Cardiac muscle cell (in vitro differentiated cells and primary cell): ENCODE results near the gene NAALADL2. TPM values are rescaled to one million over a fixed set of nuclear protein-coding genes. Genes with fewer than 3 reads are reported as not detected.

Source experiments
- DNase-seq, 2 donors: peaks; one replicate each; pipeline versions ENCODE4 v3.0.0 to v3.0.0-alpha.2; 2010 to 2017; ENCODE audit warnings: low read depth in 1 of 2, low spot score in 1 of 2
- H3K27ac ChIP-seq: fragments of 200-600 bp; sonication (generic); 2 replicates; pipeline ENCODE4 v1.5.1; 2016
- H3K27me3 ChIP-seq: fragments of 200-600 bp; sonication (generic); 2 replicates; pipeline ENCODE4 v1.6.0; 2016; ENCODE audit warnings: control low read depth
- H3K36me3 ChIP-seq: fragments of 200-600 bp; sonication (generic); 2 replicates; pipeline ENCODE4 v1.5.1; 2016; ENCODE audit warnings: control low read depth
- H3K4me1 ChIP-seq: fragments of 200-600 bp; sonication (generic); 2 replicates; pipeline ENCODE4 v1.8.1; 2017; ENCODE audit warnings: low read depth, mild to moderate bottlenecking, mixed run types
- H3K4me3 ChIP-seq: fragments of 200-600 bp; sonication (generic); 2 replicates; pipeline ENCODE4 v1.5.1; 2016; ENCODE audit warnings: mild to moderate bottlenecking
- H3K9me3 ChIP-seq: fragments of 200-600 bp; sonication (generic); 2 replicates; pipeline ENCODE4 v1.5.1; 2017; ENCODE audit warnings: low read depth, mild to moderate bottlenecking, control low read depth
- CTCF ChIP-seq: IDR thresholded peaks from 2 replicates; pipeline ENCODE4 v1.5.1; 2012; ENCODE audit warnings: low read depth, mild to moderate bottlenecking, low read length
- polyA plus RNA-seq: library from polyadenylated mRNA; unstranded; fragments of >200 nt; fragmentation: Nextera tagmentation; extraction: Ambion mirVana; gene quantifications from 2 replicates; pipeline ENCODE4 v1.2.1, GENCODE V29; 2016
- total RNA-seq: library from RNA; depleted of rRNA; stranded (reverse); fragments of >200 nt; gene quantifications from 2 replicates; pipeline ENCODE4 v1.2.3, GENCODE V29; 2016

NAALADL2 gene
- total and polyA plus RNA-seq, 2 experiments from 2014 or later, result 2.4 to 3.8 TPM

GRCh38 chr3:175329373-175329772 lies 470.2 kb downstream of the NAALADL2 start:
- no peaks in the 10 kb centered on the region for H3K9me3 ChIP-seq
- no peaks in the 10 kb centered on the region for H3K27me3 ChIP-seq
- H3K4me3 ChIP-seq, result no peak overlapping the region
- H3K36me3 ChIP-seq, result no peaks in the 10 kb centered on the region
- no peak for TF ChIP-seq CTCF
- DNase-seq, result no peak
- no peaks in the 10 kb centered on the region for H3K4me1 ChIP-seq
- H3K27ac ChIP-seq, result no peak overlapping the region

DNA sequence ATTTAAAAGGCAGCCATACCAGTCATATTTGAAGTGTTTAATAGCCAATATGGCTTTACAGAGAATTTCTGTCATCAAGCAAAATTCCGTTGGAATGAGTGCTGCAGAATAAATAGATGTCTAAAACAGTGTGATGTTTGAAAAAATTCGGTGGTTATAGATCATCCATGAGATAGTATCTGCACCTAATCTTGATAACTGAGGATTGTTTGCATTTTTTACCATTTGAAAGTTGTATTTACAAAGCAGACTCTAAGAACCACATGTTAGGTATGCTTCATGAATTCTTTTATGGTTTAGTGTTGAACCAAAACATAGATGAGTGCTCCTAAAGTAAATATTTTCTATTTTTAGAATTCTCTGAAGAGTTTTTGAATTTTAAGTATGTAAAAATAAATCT lies 476.1 kb downstream of the NAALADL2 start:
- TF ChIP-seq CTCF, result no peak
- H3K9me3 ChIP-seq, result no peaks in the 10 kb centered on the region
- H3K4me3 ChIP-seq, result no peak overlapping the region
- no peak overlapping the region for H3K27ac ChIP-seq
- H3K36me3 ChIP-seq, result no peaks in the 10 kb centered on the region
- DNase-seq, result no peak
- H3K4me1 ChIP-seq, result no peaks in the 10 kb centered on the region
- H3K27me3 ChIP-seq, result no peaks in the 10 kb centered on the region

- Histone ChIP-seq H3K27me3 (no peaks in the 10 kb centered on the region), H3K9me3 (no peaks in the 10 kb centered on the region), H3K4me3 (no peak overlapping the region), H3K4me1 (no peaks in the 10 kb centered on the region), H3K27ac (no peak overlapping the region), H3K36me3 (no peaks in the 10 kb centered on the region)
- DNase-seq, result no peak
- no peak for TF ChIP-seq CTCF
Measured at GRCh38 chr3:175336406-175337133, 477.4 kb downstream of the NAALADL2 start.

DNA sequence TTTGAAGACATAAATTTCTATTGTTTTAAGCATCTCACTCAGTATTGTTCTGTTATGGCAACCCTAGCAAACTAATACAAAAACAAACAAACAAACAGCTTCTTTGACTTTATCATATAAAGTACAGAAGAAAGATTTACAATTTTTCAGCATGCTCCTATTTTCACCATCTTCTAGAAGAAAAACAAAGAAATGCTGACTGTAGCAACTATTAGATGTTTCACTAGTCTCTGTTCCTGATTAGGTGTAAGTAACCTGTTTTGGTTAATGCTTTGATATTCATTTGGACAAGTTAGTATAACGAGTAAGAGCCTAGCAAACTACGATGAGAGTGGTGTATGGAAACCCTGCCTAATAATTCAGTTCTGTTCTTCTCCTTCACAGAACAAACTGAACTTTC lies 478.5 kb downstream of the NAALADL2 start:
- no peaks in the 10 kb centered on the region for H3K36me3 ChIP-seq
- no peaks in the 10 kb centered on the region for H3K4me1 ChIP-seq
- no peaks in the 10 kb centered on the region for H3K9me3 ChIP-seq
- DNase-seq, result no peak
- no peaks in the 10 kb centered on the region for H3K27me3 ChIP-seq
- no peak for TF ChIP-seq CTCF
- no peak overlapping the region for H3K4me3 ChIP-seq
- no peak overlapping the region for H3K27ac ChIP-seq

DNA sequence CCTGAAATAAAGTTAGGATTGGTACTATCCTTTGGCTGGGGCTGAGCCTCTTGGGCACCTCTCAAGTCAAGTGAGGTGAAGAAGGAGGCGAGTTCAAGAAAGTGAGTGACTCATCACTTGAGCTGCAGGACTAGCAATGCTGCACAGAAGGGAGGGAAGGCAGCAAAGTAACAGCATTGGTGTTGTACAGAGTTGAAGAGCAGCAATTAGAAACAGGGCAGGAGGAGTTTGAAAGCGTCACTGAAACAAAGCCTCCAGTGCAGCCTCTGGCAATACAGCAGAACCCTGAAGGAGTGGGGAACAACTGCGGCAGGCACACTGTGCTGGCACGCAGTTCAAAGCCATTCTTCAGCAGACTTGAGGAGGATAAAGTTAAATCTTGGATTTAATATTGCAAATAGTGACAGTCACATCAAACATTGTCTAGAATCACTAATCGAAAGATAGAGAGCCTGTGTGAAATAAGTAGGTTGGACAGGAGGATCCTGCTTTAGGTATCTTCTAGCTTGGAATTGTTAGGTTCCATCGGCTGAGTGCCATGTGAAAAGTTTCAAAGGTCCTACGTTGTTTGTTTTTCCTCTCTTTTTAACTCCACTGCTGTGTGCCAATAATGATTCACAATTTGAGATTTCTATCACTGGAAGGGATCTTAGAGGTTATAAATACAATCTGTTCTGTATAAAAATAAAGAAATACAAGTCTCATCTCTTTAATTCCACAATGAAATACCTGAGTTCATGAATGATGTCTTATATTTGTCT lies 479.8 kb downstream of the NAALADL2 start:
- H3K4me1 ChIP-seq, result no peaks in the 10 kb centered on the region
- H3K27ac ChIP-seq, result no peak overlapping the region
- no peak for TF ChIP-seq CTCF
- peak in 1 of 2 donors; percentile 63 for DNase-seq
- H3K36me3 ChIP-seq, result no peaks in the 10 kb centered on the region
- no peak overlapping the region for H3K4me3 ChIP-seq
- H3K27me3 ChIP-seq, result no peaks in the 10 kb centered on the region
- no peaks in the 10 kb centered on the region for H3K9me3 ChIP-seq
